Calu3 (cell line): ENCODE results near the gene BCR. TPM values are rescaled to one million over a fixed set of nuclear protein-coding genes. Genes with fewer than 3 reads are reported as not detected.

Experiments used
- BruUV-seq: library from RNA; stranded (reverse); fragments of 400-500 nt; replicated peaks from 2 replicates; lab custom pipeline; 2021; lab: Mats Ljungman, UMichigan
- CTCF ChIA-PET: fragments of 300-600 bp; sonication (Branson Sonifier 250); formaldehyde crosslinking; loops from one replicate; lab custom pipeline; 2022; ENCODE audit warnings: antibody characterized with exemption; lab: Charles Lee
- DNase-seq: peaks from one replicate; pipeline ENCODE4 v3.0.0; 2022
- H3K27ac Mint-ChIP-seq: one replicate; pipeline ENCODE4 v1.8.0; 2022; ENCODE audit warnings: mixed read lengths; ENCODE audit not compliant: unreplicated experiment
- H3K27me3 Mint-ChIP-seq: one replicate; pipeline ENCODE4 v1.8.0; 2022; ENCODE audit warnings: mixed read lengths; ENCODE audit not compliant: unreplicated experiment
- H3K36me3 Mint-ChIP-seq: one replicate; pipeline ENCODE4 v1.8.0; 2022; ENCODE audit warnings: mild to moderate bottlenecking, moderate library complexity, mixed read lengths; ENCODE audit not compliant: insufficient read depth, unreplicated experiment
- H3K4me1 Mint-ChIP-seq: one replicate; pipeline ENCODE4 v1.8.0; 2022; ENCODE audit warnings: mild to moderate bottlenecking, low read depth, mixed read lengths; ENCODE audit not compliant: unreplicated experiment
- H3K4me3 Mint-ChIP-seq: one replicate; pipeline ENCODE4 v1.8.0; 2022; ENCODE audit warnings: mild to moderate bottlenecking, low read depth, moderate library complexity, mixed read lengths; ENCODE audit not compliant: unreplicated experiment
- H3K9me3 Mint-ChIP-seq: one replicate; pipeline ENCODE4 v1.8.0; 2022; ENCODE audit warnings: low read depth, mixed read lengths; ENCODE audit not compliant: unreplicated experiment
- intact Hi-C: fragments of 100-400 bp; cut with micrococcal nuclease; formaldehyde crosslinking; loops from one replicate; pipeline ENCODE4 v1.10.0; 2022; ENCODE audit not compliant: unreplicated experiment
- total RNA-seq: library from RNA; stranded (reverse); gene quantifications from 2 replicates; pipeline ENCODE4 v1.2.3, GENCODE V29; 2022
- TF ChIP-seq, protein P1 (sequence below): fragments of 200-600 bp; IDR thresholded peaks from one replicate; pipeline ENCODE4 v1.8.0; 2022; ENCODE audit warnings: antibody characterized with exemption; ENCODE audit not compliant: unreplicated experiment

Gene BCR
- total RNA-seq, 1 experiment from 2014 or later: 83.6 TPM

DNA sequence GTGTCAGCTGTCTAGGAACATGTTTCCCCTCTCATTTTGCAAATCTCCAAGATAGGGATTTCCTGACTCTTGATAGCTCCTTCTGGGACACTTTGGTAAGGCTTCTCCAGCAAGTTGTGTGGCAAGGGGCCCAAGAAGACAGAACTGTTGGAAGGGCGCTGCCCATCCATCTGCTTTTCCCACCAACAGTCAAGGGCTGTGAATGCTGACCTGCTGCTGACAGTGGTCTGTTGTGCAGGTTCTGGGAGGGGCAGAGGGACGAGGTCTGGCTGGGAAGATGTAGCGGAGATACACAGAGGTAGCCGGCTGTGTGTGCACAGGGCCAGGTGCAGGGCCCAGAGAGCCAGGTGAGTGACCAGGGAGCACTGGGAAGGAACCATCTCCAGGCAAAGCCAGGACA is 12.2 kb downstream of the BCR start:
- no peaks in the 10 kb centered on the region for H3K9me3 Mint-ChIP-seq
- intact Hi-C loops: no loop called here
- DNase-seq: no peak
- no peak overlapping the region for H3K4me3 Mint-ChIP-seq
- TF ChIP-seq, protein P1, sequence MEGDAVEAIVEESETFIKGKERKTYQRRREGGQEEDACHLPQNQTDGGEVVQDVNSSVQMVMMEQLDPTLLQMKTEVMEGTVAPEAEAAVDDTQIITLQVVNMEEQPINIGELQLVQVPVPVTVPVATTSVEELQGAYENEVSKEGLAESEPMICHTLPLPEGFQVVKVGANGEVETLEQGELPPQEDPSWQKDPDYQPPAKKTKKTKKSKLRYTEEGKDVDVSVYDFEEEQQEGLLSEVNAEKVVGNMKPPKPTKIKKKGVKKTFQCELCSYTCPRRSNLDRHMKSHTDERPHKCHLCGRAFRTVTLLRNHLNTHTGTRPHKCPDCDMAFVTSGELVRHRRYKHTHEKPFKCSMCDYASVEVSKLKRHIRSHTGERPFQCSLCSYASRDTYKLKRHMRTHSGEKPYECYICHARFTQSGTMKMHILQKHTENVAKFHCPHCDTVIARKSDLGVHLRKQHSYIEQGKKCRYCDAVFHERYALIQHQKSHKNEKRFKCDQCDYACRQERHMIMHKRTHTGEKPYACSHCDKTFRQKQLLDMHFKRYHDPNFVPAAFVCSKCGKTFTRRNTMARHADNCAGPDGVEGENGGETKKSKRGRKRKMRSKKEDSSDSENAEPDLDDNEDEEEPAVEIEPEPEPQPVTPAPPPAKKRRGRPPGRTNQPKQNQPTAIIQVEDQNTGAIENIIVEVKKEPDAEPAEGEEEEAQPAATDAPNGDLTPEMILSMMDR: no peak
- H3K36me3 Mint-ChIP-seq: peaks cover 22% of the 10 kb centered on the region
- peaks cover 43% of the 10 kb centered on the region for H3K4me1 Mint-ChIP-seq
- CTCF ChIA-PET: interaction anchor here (0.6 kb wide), 2 partner anchors 14 to 1110 kb away, joined by 3 to 4 read pairs; no protein-coding TSS in a partner anchor
- no peak overlapping the region for H3K27ac Mint-ChIP-seq
- no TSS peak for BruUV-seq
- H3K27me3 Mint-ChIP-seq: no peaks in the 10 kb centered on the region

DNA sequence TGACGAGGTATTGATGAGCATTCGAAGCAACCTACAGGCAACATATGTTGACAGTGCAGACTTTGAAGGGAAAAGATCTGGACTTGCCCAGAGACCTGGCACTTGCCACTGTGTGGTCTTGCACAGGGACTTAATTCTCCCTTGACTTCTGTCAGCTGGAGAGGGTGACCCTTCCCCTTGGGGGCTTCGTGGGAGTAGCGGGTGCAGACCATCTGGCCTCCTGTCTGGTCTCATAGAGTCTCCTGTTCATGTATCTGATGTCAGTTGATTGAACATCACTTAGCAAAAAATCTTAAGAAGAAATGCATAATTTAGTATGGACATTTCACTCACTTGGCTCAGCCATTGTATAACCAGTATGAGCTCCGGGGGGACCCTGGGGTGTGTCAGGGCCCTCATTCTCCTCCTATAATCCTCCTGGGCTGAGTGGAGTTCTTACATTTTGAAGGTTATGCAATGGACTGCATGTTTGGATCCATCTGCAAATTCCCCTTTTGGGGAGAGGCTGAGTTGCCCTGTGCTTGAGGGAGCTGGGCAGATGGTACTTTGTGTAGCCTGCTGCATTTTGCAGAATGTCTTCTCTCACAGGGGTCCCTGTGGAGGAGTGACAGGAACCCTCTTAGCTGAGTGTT is 13.0 kb downstream of the BCR start:
- H3K9me3 Mint-ChIP-seq: no peaks in the 10 kb centered on the region
- intact Hi-C loops: no loop called here
- H3K27ac Mint-ChIP-seq: no peak overlapping the region
- CTCF ChIA-PET: no interaction called here
- BruUV-seq: no TSS peak
- TF ChIP-seq, protein P1: no peak
- H3K27me3 Mint-ChIP-seq: no peaks in the 10 kb centered on the region
- DNase-seq: no peak
- H3K4me1 Mint-ChIP-seq: peaks cover 43% of the 10 kb centered on the region
- H3K36me3 Mint-ChIP-seq: peaks cover 15% of the 10 kb centered on the region
- no peak overlapping the region for H3K4me3 Mint-ChIP-seq

- DNase-seq: no peak
- Mint-ChIP-seq H3K27ac (no peak overlapping the region), H3K4me3 (no peak overlapping the region), H3K4me1 (peaks cover 46% of the 10 kb centered on the region), H3K9me3 (no peaks in the 10 kb centered on the region), H3K36me3 (peaks cover 15% of the 10 kb centered on the region), H3K27me3 (no peaks in the 10 kb centered on the region)
- CTCF ChIA-PET: no interaction called here
- TF ChIP-seq, protein P1: no peak
- intact Hi-C loops: no loop called here
- BruUV-seq: no TSS peak
Observed at GRCh38 chr22:23193882-23194281, 13.6 kb downstream of the BCR start.

- no peak overlapping the region for H3K27ac Mint-ChIP-seq
- intact Hi-C loops: no loop called here
Observed at GRCh38 chr22:23196165-23196564, 15.9 kb downstream of the BCR start.

More at GRCh38 chr22:23196165-23196564, 15.9 kb downstream of the BCR start:
- TF ChIP-seq, protein P1: no peak
- H3K4me3 Mint-ChIP-seq: no peak overlapping the region
- BruUV-seq: no TSS peak
- peaks cover 17% of the 10 kb centered on the region for H3K36me3 Mint-ChIP-seq
- no peaks in the 10 kb centered on the region for H3K27me3 Mint-ChIP-seq
- peaks cover 42% of the 10 kb centered on the region for H3K4me1 Mint-ChIP-seq
- DNase-seq: no peak
- CTCF ChIA-PET: no interaction called here
- no peaks in the 10 kb centered on the region for H3K9me3 Mint-ChIP-seq
